CD4-positive, alpha-beta T cell treated with Interleukin-21 for 1 hour (primary cell): ENCODE results near the gene ZNF532.

Experiments used
- DNase-seq: peaks from one replicate; pipeline ENCODE4 v3.0.0-alpha.2; 2020

ZNF532 gene

GRCh38 chr18:58980991-58981390, 116.3 kb downstream of the ZNF532 start:
- no peak for DNase-seq

GRCh38 chr18:58983260-58984155, 118.8 kb downstream of the ZNF532 start:
- no peak for DNase-seq

- DNase-seq = no peak
Measured at GRCh38 chr18:58988600-58988999, 123.9 kb downstream of the ZNF532 start.

GRCh38 chr18:58989184-58989759, 124.6 kb downstream of the ZNF532 start:
- no peak for DNase-seq

- DNase-seq = no peak
Measured at GRCh38 chr18:58990720-58991119, 126.0 kb downstream of the ZNF532 start.

- DNase-seq = no peak
Measured at GRCh38 chr18:58991167-58991798, 126.6 kb downstream of the ZNF532 start.

- no peak for DNase-seq
Measured at GRCh38 chr18:58992301-58993231, 127.9 kb downstream of the ZNF532 start.

- no peak for DNase-seq
Measured at GRCh38 chr18:58993260-58993659, 128.6 kb downstream of the ZNF532 start.

GRCh38 chr18:58995663-58996062, 131.0 kb downstream of the ZNF532 start:
- no peak for DNase-seq

- no peak for DNase-seq
Measured at GRCh38 chr18:58996131-58996641, 131.5 kb downstream of the ZNF532 start.

- DNase-seq = no peak
Measured at GRCh38 chr18:58996696-58997095, 132.0 kb downstream of the ZNF532 start.

- DNase-seq = no peak
Measured at GRCh38 chr18:58997811-58998337, 133.2 kb downstream of the ZNF532 start.

GRCh38 chr18:58998401-58999203, 133.9 kb downstream of the ZNF532 start:
- no peak for DNase-seq

GRCh38 chr18:59001166-59001565, 136.5 kb downstream of the ZNF532 start:
- no peak for DNase-seq

GRCh38 chr18:59001721-59002120, 137.0 kb downstream of the ZNF532 start:
- DNase-seq = no peak

GRCh38 chr18:59002974-59003594, 138.4 kb downstream of the ZNF532 start:
- no peak for DNase-seq

- DNase-seq = no peak
Measured at GRCh38 chr18:59005262-59005661, 140.6 kb downstream of the ZNF532 start.

- no peak for DNase-seq
Measured at GRCh38 chr18:59006461-59007067, 141.9 kb downstream of the ZNF532 start.

GRCh38 chr18:59008302-59008974, 143.8 kb downstream of the ZNF532 start:
- no peak for DNase-seq

- DNase-seq = no peak
Measured at GRCh38 chr18:59009846-59010245, 145.2 kb downstream of the ZNF532 start.
